22Rv1 (cell line): ENCODE data around the gene PDE9A.
A peak's percentile ranks its signal among the peaks of the same experiment; 100 is the strongest.
"Not testable (repeated sequence)": the region's sequence is repeated elsewhere in the genome, so short reads cannot be mapped to it uniquely, and the experiment has no call there.

ENCODE experiments used
- H3K27ac ChIP-seq: fragments of 450-650 bp; 2 replicates; pipeline ENCODE4 v1.5.1; 2017
- ZFX ChIP-seq: fragments of 450-650 bp; IDR thresholded peaks from 2 replicates; pipeline ENCODE4 v1.6.1; 2017; ENCODE audit warnings: antibody characterized with exemption, borderline replicate concordance
- TF ChIP-seq, protein P1 (sequence below): fragments of 450-650 bp; IDR thresholded peaks from 2 replicates; pipeline ENCODE4 v1.5.1; 2017; ENCODE audit warnings: mild to moderate bottlenecking

Gene PDE9A

GRCh38 chr21:42624095-42624790 is 29.2 kb upstream of the PDE9A start:
- TF ChIP-seq, protein P1, sequence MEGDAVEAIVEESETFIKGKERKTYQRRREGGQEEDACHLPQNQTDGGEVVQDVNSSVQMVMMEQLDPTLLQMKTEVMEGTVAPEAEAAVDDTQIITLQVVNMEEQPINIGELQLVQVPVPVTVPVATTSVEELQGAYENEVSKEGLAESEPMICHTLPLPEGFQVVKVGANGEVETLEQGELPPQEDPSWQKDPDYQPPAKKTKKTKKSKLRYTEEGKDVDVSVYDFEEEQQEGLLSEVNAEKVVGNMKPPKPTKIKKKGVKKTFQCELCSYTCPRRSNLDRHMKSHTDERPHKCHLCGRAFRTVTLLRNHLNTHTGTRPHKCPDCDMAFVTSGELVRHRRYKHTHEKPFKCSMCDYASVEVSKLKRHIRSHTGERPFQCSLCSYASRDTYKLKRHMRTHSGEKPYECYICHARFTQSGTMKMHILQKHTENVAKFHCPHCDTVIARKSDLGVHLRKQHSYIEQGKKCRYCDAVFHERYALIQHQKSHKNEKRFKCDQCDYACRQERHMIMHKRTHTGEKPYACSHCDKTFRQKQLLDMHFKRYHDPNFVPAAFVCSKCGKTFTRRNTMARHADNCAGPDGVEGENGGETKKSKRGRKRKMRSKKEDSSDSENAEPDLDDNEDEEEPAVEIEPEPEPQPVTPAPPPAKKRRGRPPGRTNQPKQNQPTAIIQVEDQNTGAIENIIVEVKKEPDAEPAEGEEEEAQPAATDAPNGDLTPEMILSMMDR: no peak
- no peak for TF ChIP-seq ZFX
- peak overlapping the region; percentile 62 for H3K27ac ChIP-seq

DNA sequence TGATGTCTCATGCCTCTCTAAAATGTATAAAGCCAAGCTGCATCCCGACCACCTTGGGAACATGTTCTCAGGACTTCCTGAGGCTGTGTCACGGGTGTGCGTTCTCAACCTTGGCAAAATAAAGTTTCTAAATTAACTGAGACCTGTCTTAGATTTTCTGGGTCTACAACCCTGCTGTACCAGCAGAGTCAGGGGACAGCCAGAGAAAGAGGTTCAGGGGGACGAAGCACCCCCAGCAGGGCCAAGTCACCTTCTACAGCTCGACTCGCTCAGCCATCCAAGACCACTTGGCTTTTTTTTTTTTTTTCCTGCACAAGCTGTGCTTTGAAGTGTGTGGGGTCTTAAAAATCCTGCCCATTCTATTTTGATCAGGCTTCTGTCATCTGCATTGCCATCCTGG is 28.5 kb upstream of the PDE9A start:
- TF ChIP-seq, protein P1: no peak
- no peak for TF ChIP-seq ZFX
- H3K27ac ChIP-seq: peak overlapping the region; percentile 62

DNA sequence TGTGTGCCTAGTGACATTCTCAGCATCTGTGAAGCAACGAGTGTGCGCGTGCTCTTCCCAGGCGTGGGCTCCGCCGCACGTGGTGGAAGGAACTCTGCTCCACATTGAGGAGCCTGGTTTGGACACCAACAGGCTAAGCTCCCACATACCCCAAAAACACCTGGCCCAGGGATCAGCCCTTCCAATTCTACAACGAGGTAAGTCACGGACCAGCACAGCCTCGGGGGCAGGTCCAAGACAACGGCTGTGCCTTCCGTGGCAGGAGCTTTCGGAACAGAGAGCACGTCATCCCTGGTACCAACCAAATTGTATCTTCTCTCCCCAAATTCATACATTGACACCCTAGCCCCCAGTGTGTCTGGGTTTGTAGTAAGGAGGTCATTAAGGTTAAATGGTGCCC is 27.2 kb upstream of the PDE9A start:
- H3K27ac ChIP-seq: no peak overlapping the region
- TF ChIP-seq ZFX: no peak
- TF ChIP-seq, protein P1: no peak

- no peak for TF ChIP-seq ZFX
- TF ChIP-seq, protein P1: no peak
- no peak overlapping the region for H3K27ac ChIP-seq
Observed at GRCh38 chr21:42627527-42628289, 25.7 kb upstream of the PDE9A start.

GRCh38 chr21:42628466-42629061 is 24.9 kb upstream of the PDE9A start:
- not testable (repeated sequence) for H3K27ac ChIP-seq

- TF ChIP-seq ZFX: no peak
- TF ChIP-seq, protein P1: no peak
- H3K27ac ChIP-seq: no peak overlapping the region
Observed at GRCh38 chr21:42629933-42630589, 23.4 kb upstream of the PDE9A start.

DNA sequence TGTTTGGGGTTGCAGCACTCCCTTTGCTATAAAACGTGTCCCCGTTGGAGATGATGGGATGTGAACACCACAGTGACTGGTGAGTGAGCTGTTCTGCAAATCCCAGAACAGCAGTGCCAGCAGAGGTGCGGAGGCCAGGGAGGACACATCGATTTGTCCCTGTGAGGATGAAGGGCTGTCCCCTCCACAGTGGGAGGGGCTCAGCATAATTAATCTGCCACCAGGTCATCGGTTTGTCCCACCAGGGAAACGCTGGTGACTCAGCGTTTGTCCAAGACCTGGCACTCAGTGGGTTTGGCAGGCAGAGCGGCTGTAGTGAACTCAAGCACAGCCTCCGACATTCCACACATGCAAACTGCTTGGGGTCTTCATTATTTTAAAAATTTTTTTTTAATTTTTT is 22.8 kb upstream of the PDE9A start:
- no peak for TF ChIP-seq ZFX
- TF ChIP-seq, protein P1: no peak
- no peak overlapping the region for H3K27ac ChIP-seq
